Breast epithelium (tissue), 3 donors: ENCODE data around the gene TAL1.

Source experiments
- POLR2A ChIP-seq: fragments of 450-650 bp; IDR thresholded peaks from one replicate; pipeline ENCODE4 v1.6.1; 2016; ENCODE audit warnings: antibody characterized with exemption, mild to moderate bottlenecking, moderate library complexity
- POLR2AphosphoS5 ChIP-seq, 3 donors: sonication (generic); formaldehyde crosslinking; IDR thresholded peaks; one replicate each; pipeline ENCODE4 v1.6.1; 2017; ENCODE audit warnings: antibody characterized with exemption in 3 of 3
- TF ChIP-seq, protein P1 (sequence below), 3 donors: fragments of 450-650 bp; IDR thresholded peaks; one replicate each; pipeline ENCODE4 v1.5.1; 2016 to 2017; ENCODE audit warnings: antibody characterized with exemption in 3 of 3, mild to moderate bottlenecking in 3 of 3, moderate library complexity in 3 of 3

DNA sequence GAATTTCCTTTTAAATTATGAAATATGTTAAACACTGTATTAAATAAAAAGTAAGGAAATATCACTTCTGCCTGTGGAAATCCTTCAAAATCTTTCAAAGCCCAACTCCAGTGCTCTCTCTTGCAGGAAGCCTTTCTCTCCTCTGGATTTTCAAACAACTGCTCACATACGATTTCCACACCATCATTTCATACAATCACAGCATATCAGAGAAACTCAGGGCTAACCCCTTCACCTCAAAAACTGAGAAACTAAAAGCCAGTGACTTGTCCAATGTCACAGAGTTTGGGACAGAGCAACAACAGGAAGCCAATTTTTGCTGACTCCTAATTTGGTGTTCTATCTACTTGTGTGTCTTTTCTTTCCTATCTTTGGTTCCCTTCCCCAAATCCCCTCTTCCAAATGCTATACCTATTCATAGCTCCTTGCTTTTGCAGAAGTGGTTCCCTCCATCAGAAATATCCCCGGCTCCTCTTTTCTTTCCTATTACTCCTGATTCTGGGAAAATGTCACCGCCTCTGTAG is 12.4 kb upstream of the TAL1 start:
- TF ChIP-seq, protein P1, sequence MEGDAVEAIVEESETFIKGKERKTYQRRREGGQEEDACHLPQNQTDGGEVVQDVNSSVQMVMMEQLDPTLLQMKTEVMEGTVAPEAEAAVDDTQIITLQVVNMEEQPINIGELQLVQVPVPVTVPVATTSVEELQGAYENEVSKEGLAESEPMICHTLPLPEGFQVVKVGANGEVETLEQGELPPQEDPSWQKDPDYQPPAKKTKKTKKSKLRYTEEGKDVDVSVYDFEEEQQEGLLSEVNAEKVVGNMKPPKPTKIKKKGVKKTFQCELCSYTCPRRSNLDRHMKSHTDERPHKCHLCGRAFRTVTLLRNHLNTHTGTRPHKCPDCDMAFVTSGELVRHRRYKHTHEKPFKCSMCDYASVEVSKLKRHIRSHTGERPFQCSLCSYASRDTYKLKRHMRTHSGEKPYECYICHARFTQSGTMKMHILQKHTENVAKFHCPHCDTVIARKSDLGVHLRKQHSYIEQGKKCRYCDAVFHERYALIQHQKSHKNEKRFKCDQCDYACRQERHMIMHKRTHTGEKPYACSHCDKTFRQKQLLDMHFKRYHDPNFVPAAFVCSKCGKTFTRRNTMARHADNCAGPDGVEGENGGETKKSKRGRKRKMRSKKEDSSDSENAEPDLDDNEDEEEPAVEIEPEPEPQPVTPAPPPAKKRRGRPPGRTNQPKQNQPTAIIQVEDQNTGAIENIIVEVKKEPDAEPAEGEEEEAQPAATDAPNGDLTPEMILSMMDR (IDR thresholded peaks at IDR 0.05) = no peak
- TF ChIP-seq POLR2A (no peak), POLR2AphosphoS5 (IDR thresholded peaks at IDR 0.05) (no peak)
